GM18520 (cell line): Measurements from ENCODE around the gene ZNF205.
A peak's percentile ranks its signal among the peaks of the same experiment; 100 is the strongest.

Experiments used
- ATAC-seq: cut with Tn5 transposase; IDR thresholded peaks from one replicate; pipeline ENCODE4 v1.9.1; 2021; ENCODE audit not compliant: unreplicated experiment

ZNF205 gene

GRCh38 chr16:3147046-3147756 lies 34.8 kb downstream of the ZNF205 start:
- ATAC-seq, result no peak

- no peak for ATAC-seq
Measured at GRCh38 chr16:3147757-3148104, 35.3 kb downstream of the ZNF205 start.

GRCh38 chr16:3148256-3149192 lies 36.1 kb downstream of the ZNF205 start:
- no peak for ATAC-seq

GRCh38 chr16:3149193-3149530 lies 36.8 kb downstream of the ZNF205 start:
- no peak for ATAC-seq

GRCh38 chr16:3149630-3150345 lies 37.4 kb downstream of the ZNF205 start:
- ATAC-seq, result no peak

GRCh38 chr16:3150346-3151218 lies 38.2 kb downstream of the ZNF205 start:
- ATAC-seq, result peak; percentile 78

- ATAC-seq, result no peak
Measured at GRCh38 chr16:3152027-3152276, 39.6 kb downstream of the ZNF205 start.

GRCh38 chr16:3152277-3152990 lies 40.0 kb downstream of the ZNF205 start:
- ATAC-seq, result no peak

- ATAC-seq, result no peak
Measured at GRCh38 chr16:3152991-3153368, 40.6 kb downstream of the ZNF205 start.

- no peak for ATAC-seq
Measured at GRCh38 chr16:3155181-3155580, 42.8 kb downstream of the ZNF205 start.

GRCh38 chr16:3155972-3156371 lies 43.6 kb downstream of the ZNF205 start:
- no peak for ATAC-seq

- no peak for ATAC-seq
Measured at GRCh38 chr16:3157229-3158025, 45.0 kb downstream of the ZNF205 start.

- no peak for ATAC-seq
Measured at GRCh38 chr16:3158026-3158509, 45.7 kb downstream of the ZNF205 start.

- no peak for ATAC-seq
Measured at GRCh38 chr16:3158510-3159314, 46.3 kb downstream of the ZNF205 start.

- ATAC-seq, result no peak
Measured at GRCh38 chr16:3161235-3162018, 49.0 kb downstream of the ZNF205 start.

- ATAC-seq, result no peak
Measured at GRCh38 chr16:3164121-3164991, 52.0 kb downstream of the ZNF205 start.
